T-helper 1 cell (primary cell): ENCODE results near the gene GARRE1.
A peak's percentile ranks its signal among the peaks of the same experiment; 100 is the strongest.
"Not testable (repeated sequence)": the region's sequence is repeated elsewhere in the genome, so short reads cannot be mapped to it uniquely, and the experiment has no call there.

Experiments used
- DNase-seq, 5 donors: peaks; one replicate each; pipeline ENCODE4 v3.0.0-alpha.2; 2012 to 2020

Gene GARRE1

DNA sequence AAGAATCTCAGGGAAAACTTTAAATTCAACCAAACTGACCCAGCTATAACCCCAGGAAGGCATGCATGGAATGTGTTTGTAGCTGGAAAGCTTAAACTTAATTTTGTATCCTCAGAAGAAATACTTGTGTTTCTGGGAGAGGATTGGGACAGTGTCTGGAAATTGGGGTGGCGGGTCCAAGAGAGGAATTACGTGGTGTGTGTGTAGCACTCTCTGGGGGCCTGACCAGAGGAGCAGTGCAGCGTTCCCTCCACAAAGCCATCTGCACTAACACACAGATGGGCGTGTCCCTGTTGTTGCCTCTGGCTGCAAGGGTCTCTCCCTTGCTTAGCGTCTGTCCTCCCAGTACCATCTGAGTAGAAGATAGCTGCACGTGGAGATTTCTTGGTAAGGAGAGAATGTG is 6.4 kb downstream of the GARRE1 start:
- no peak for DNase-seq

DNA sequence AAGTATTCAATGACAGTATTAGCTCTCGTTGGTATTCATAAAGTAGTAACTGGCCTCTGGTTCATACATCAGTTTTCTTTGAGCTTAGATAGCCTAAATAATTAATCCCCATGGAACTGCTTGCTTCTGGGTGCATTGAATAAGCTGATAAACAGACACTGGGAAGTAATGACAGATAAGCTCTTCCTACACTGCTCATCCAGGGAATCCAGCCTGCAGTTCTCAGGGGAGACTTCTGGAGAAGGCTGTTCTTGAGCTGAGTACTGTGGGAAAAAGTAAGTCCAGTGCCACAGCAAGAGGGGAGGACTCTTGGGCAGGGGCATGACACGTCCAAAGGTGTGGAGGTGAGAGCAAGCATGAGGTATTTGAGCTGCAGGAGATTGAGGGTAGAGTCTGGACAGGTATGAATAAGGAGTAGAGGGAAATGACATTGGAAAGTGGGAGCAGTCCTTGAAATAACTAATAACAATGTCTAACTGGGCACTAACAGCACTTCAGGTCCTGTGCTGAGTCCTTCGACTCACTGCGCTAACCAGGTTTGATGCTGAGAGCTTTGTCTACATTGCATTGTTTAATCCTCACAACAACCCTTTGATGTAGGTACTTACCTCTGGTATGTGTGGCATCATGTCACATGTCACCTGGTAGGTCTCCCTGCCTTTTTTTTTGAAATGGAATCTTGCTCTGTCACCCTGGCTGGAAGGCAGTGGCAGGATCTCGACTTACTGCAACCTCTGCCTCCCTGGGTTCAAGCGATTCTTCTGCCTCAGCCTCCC is 7.2 kb downstream of the GARRE1 start:
- DNase-seq = no peak

- DNase-seq = no peak
Measured at GRCh38 chr19:34263745-34264237, 9.4 kb downstream of the GARRE1 start.

DNA sequence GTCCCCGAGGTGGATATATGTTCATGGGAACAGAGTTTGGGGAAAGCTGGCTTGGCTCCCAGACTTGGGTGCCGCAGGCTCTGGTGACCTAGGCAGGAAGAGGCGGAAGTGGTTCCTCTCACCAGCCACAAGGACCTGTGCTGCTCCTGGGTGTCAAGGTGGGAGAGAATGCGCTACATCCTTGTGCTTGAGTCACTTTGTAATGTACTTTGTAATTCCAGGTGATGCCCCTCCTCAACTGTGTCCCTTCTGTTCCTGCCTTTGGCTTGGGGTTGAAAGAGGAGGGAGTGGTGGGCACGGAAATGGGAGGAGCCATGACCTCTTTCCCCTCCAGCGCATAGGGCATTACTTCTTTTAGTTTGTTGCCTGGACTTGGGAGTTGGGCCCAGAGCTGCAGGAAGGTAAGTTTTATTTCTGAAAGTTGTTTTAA is 10.9 kb downstream of the GARRE1 start:
- DNase-seq = no peak

DNA sequence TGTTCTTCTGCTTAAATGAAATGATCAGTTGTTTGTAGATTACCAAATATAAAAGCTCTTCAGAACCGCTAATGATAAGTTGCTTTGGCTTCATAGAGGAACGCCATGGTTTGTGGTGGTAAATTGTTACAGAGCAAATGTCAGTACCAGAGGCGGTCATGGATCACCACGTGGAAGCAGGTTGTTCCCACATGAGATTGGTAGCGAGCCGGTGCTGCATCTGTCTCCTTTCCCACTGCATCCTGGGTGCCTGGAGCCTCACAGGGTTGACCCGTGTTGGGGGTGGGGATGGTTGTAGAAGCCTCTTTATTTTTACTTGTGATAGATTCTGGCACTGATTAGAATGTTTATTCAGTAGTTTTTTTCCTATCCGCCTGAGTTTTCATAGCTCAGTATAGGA is 14.7 kb downstream of the GARRE1 start:
- DNase-seq = no peak

DNA sequence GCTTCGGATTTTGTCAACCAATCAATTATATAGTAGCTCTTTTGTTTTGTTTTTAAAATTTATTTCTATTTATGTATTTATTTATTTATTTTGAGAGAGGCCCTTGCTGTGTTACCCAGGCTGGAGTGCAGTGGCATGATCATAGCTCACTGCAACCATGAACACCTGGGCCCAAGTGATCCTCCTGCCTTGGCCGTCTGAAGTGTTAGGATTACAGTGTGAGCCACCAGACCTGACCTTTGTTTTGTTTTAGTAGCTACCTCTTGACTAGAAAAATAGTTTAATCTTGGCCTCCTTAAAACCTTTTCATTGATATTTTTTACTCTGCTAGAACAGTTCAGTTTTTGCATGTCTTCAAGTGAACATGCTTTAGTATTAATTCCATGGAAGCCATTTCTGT is 15.1 kb downstream of the GARRE1 start:
- DNase-seq = no peak

GRCh38 chr19:34269968-34270621 is 15.7 kb downstream of the GARRE1 start:
- DNase-seq = peak; percentile 42 to 92 (median 67)

- no peak for DNase-seq
Measured at GRCh38 chr19:34273121-34273520, 18.8 kb downstream of the GARRE1 start.

- DNase-seq = no peak
Measured at GRCh38 chr19:34274284-34274826, 20.0 kb downstream of the GARRE1 start.

GRCh38 chr19:34274827-34275625 is 20.7 kb downstream of the GARRE1 start:
- no peak for DNase-seq

DNA sequence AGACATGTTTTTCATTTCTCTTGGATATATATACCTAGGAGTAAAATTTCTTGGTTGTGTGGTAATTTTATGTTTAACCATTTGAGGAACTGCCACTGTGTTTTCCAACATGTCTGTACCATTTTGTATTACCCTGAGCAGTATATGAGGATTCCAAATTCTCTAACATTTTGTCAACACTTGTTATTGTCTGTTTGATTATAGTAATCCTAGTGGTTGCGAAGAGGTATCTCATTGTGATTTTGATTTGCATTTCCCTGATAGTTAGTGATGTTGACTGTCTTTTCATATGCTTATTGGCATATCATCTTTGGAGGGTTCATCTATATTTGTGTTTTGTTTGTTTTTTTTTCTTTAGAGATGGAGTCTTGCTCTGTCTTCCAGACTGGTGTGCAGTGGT is 21.4 kb downstream of the GARRE1 start:
- no peak for DNase-seq

- DNase-seq = no peak
Measured at GRCh38 chr19:34276614-34277013, 22.3 kb downstream of the GARRE1 start.

DNA sequence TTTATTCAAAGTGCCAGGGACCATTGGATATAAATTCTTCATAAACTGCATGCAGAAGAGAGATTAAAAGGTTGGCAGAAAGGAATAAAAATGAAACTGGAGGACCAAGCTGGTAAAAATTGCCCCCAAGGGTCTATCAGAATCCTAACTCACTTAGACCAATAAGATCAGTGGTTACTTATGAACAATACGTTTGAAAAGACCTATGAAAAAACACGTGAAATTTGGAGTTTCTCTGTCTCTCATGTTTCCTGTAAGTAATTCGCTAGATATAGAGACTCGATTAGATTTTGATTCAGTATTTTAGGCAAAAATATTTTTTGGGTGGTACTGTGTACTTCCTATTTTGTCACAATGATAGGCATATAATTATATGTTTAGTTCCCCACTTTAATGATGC is 22.9 kb downstream of the GARRE1 start:
- no peak for DNase-seq

DNA sequence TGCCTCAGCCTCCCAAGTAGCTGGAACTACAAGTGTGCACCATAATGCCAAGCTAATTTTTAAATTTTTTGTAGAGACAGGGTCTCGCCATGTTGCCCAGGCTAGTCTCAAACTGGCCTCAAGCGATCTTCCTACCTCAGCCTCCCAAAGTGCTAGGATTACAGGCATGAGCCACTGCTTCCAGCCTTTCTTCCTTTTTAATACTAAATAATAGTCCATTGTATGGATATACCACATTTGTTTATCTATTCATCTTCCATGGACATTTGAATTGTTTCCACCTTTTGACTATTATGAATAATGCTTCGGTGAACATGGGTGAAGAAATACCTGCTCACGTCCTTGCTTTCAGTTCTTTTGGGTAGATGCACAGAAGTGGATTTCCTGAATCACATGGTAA is 24.4 kb downstream of the GARRE1 start:
- no peak for DNase-seq

DNA sequence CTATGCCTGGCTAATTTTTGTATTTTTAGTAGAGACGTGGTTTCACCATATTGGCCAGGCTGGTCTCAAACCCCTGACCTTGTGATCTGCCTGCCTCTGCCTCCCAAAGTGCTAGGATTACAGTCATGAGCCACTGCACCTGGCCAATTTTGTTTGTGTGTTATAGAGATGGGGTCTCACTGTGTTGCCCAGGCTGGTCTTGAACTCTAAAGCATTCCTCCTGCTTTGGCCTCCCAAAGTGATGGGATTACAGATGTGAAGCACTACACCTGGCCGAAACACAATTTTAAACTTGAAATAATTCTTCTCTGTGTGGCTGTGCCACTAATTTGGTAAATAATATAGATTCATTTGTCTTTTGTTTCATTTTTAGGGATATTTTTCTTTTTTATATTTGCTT is 27.1 kb downstream of the GARRE1 start:
- DNase-seq = not testable (repeated sequence)

DNA sequence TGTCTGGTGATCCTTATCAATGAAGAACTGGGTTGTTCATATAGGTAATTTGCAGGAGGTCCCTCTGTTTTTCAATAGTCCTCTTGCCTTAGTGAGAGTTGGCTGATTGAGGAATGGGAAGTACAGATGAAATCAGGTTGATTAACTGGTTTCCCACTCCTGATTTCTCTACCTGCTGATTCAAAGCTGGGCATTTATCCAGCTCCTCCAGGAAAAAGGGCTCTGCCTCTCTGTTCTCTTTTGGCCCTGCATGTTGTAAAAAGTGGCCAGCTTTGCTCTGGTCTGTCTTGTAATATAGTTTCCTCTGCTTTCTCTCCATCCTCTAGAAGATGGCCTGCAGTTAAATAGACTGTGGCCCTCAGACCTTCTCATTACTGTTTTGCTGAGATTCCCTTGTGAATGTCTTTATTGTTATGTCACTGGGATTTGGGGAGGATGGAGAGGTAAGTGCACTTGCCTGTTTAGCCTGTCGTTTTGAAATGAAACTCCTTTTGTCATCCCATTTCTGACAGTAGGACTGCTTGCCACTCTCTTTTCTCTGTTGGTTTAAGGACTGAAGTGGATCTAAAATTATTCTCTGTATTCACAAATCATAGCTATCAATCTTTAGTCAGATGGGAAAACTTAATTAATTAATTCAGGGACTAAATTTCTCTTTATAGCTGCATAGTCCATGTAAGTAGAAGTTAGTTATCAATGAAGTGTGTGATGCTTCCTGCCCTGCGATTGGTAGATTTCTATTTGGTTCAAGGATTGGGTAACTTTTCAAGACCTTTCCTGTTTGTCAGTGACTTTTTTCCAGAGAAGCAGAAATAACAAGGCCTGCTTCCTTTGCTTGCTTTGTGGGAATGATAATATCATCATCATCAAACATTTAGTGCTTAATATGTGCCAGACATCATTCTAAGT is 28.5 kb downstream of the GARRE1 start:
- DNase-seq = no peak

GRCh38 chr19:34284505-34284904 is 30.2 kb downstream of the GARRE1 start:
- no peak for DNase-seq

GRCh38 chr19:34287662-34288140 is 33.3 kb downstream of the GARRE1 start:
- DNase-seq = no peak

GRCh38 chr19:34288381-34288780 is 34.0 kb downstream of the GARRE1 start:
- DNase-seq = no peak

DNA sequence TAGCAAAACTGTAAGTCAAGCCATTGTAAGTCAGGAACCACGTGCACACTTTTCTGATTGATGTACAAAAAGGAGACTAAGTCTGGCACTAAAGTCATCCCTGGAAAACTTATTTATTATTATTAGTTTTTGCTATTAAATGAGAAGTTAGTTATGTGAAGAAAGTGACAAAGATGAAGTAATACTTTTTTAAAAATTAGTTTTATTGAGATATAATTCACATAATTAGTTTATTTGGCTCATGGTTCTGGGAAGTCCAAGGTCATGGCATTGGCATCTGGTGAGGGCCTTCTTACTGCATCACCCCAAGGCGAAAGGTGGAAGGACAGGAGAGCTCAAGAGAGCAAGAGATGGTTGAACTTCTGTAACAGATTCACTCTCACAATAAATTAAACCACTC is 36.9 kb downstream of the GARRE1 start:
- no peak for DNase-seq

GRCh38 chr19:34295103-34295502 is 40.7 kb downstream of the GARRE1 start:
- no peak for DNase-seq
